ENCODE measurements around the gene EPM2A.

- no peak for TF ChIP-seq POLR2AphosphoS5 (IDR thresholded peaks at IDR 0.05)
- TF ChIP-seq, protein P1, sequence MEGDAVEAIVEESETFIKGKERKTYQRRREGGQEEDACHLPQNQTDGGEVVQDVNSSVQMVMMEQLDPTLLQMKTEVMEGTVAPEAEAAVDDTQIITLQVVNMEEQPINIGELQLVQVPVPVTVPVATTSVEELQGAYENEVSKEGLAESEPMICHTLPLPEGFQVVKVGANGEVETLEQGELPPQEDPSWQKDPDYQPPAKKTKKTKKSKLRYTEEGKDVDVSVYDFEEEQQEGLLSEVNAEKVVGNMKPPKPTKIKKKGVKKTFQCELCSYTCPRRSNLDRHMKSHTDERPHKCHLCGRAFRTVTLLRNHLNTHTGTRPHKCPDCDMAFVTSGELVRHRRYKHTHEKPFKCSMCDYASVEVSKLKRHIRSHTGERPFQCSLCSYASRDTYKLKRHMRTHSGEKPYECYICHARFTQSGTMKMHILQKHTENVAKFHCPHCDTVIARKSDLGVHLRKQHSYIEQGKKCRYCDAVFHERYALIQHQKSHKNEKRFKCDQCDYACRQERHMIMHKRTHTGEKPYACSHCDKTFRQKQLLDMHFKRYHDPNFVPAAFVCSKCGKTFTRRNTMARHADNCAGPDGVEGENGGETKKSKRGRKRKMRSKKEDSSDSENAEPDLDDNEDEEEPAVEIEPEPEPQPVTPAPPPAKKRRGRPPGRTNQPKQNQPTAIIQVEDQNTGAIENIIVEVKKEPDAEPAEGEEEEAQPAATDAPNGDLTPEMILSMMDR (IDR thresholded peaks at IDR 0.05) = no peak
These were observed 65.0 kb downstream of the EPM2A start for GRCh38 chr6:145670311-145670710.
